Muscle of arm (tissue), 12 donors: Measurements from ENCODE around the gene MTHFS. TPM values are rescaled to one million over a fixed set of nuclear protein-coding genes. Genes with fewer than 3 reads are reported as not detected.
A peak's percentile ranks its signal among the peaks of the same experiment; 100 is the strongest.

ENCODE experiments used
- DNase-seq: peaks from one replicate; pipeline ENCODE4 v3.0.0-alpha.2; 2013
- polyA plus RNA-seq, 12 donors: library from polyadenylated mRNA; unstranded; fragments of 120-200 nt; gene quantifications; one replicate each; pipeline ENCODE4 v1.2.1, GENCODE V29; 2013; ENCODE audit not compliant: insufficient read length in 12 of 12

The MTHFS gene
- polyA plus RNA-seq, 12 donors: 8.8 to 25.2 (median 17.1) TPM; not detected in 1

- no peak for DNase-seq
Observed at GRCh38 chr15:79881668-79882067, 15.1 kb downstream of the MTHFS start.

GRCh38 chr15:79881254-79881653 lies 15.6 kb downstream of the MTHFS start:
- DNase-seq: no peak

- no peak for DNase-seq
Observed at GRCh38 chr15:79878078-79878705, 18.6 kb downstream of the MTHFS start.

GRCh38 chr15:79875213-79875612 lies 21.6 kb downstream of the MTHFS start:
- no peak for DNase-seq

- DNase-seq: no peak
Observed at GRCh38 chr15:79874242-79874641, 22.6 kb downstream of the MTHFS start.

GRCh38 chr15:79872358-79873017 lies 24.3 kb downstream of the MTHFS start:
- DNase-seq: no peak

GRCh38 chr15:79868554-79868953 lies 28.3 kb downstream of the MTHFS start:
- no peak for DNase-seq

- DNase-seq: no peak
Observed at GRCh38 chr15:79863886-79864285, 32.9 kb downstream of the MTHFS start.

- no peak for DNase-seq
Observed at GRCh38 chr15:79862191-79862590, 34.6 kb downstream of the MTHFS start.

- DNase-seq: no peak
Observed at GRCh38 chr15:79860661-79861060, 36.2 kb downstream of the MTHFS start.

GRCh38 chr15:79858469-79858868 lies 38.3 kb downstream of the MTHFS start:
- no peak for DNase-seq

GRCh38 chr15:79853492-79854328 lies 43.1 kb downstream of the MTHFS start:
- DNase-seq: peak; percentile 72

GRCh38 chr15:79849789-79850188 lies 47.0 kb downstream of the MTHFS start:
- DNase-seq: no peak

GRCh38 chr15:79846539-79846938 lies 50.3 kb downstream of the MTHFS start:
- no peak for DNase-seq

GRCh38 chr15:79844221-79844620 lies 52.6 kb downstream of the MTHFS start:
- DNase-seq: no peak

GRCh38 chr15:79837846-79838245 lies 59.0 kb downstream of the MTHFS start:
- DNase-seq: no peak

- DNase-seq: no peak
Observed at GRCh38 chr15:79834495-79834894, 62.3 kb downstream of the MTHFS start.

GRCh38 chr15:79832367-79833120 lies 64.3 kb downstream of the MTHFS start:
- no peak for DNase-seq

GRCh38 chr15:79831604-79832003 lies 65.2 kb downstream of the MTHFS start:
- no peak for DNase-seq

GRCh38 chr15:79829950-79830349 lies 66.9 kb downstream of the MTHFS start:
- no peak for DNase-seq

GRCh38 chr15:79828447-79828846 lies 68.4 kb downstream of the MTHFS start:
- no peak for DNase-seq

GRCh38 chr15:79826800-79827199 lies 70.0 kb downstream of the MTHFS start:
- DNase-seq: no peak
